ENCODE measurements around the gene TSR1.

TSR1 gene

DNA sequence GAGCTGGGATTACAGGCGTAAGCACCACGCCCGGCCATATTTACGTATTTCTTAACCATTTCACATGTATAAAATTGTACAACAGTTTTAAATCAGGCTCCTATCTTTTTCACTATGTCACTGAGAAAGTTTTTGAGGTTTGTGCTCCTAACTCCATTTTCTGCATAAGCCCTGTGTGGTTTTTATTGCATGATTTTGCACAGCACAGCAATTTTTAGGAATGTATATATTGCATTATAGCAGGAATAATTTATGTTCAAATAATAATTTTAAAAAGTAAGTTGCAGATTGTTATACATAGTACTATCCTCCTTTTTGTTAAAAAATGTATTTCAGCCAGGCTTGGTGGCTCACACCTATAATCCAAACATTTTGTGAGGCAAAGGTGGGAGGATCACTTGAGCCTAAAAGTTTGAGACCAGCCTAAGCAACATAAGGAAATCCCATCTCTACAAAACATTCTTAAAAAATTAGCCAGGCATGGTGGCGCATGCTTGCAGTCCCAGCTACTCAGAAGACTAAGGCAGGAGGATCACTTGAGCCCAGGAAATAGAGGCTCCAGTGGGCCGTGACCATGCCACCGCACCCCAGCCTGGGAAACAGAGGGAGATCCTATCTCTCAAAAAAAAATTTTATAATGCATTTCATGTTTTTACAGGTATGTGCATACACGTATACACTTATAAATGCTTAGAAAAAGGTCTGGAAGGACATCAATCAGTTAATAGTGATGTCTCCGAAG lies 58.7 kb downstream of the TSR1 start:
- no peak for DNase-seq

DNA sequence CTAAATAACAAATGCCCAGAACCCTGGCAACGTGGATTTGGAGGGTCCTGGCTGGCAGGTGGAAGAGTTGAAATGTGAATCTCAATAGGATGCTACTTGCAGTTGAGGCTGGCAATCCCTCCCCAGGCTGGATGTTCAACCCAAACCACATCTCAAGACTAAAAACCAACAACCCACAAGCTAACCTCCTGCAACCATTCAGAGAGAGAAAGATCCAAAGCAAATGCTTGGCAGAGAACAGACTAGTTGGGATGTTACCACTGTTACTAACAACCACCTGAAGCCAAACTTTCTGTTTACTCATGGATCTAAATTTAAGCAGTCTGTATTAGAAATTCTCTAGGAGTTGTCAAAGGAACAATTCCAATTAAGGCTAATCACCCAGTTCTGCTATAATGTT lies 60.5 kb downstream of the TSR1 start:
- DNase-seq = no peak

DNA sequence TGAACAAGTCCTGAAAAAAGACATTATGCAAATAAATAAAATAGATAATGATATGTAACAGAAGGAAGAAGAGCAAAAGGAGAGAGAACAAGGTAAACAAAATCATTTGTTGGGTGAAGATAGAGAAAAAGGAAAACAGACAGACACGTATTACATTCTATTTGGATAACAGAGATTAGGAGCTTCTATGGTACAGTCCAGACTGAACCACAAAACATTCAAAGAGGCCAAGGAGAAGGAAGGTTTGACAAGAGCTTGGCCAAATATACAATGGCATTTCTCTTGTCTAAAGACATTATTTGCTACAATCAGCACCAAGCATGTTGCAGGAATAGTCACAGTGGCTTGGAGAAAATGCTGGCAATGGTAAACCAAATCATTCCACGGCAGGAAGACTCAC lies 61.8 kb downstream of the TSR1 start:
- no peak for DNase-seq
